ENCODE results near the gene EPHA8. TPM values are rescaled to one million over a fixed set of nuclear protein-coding genes. Genes with fewer than 3 reads are reported as not detected.

Gene EPHA8
- total and polyA plus RNA-seq, 9 of the 15 experiments (the other 6 are each of a cell fraction or from before 2014, with no cell fraction given) = not detected

- no peak for TF ChIP-seq ARID3B (CRISPR knock-in tag; IDR thresholded peaks at IDR 0.05; ENCODE audit: borderline replicate concordance)
- TF ChIP-seq ZNF766 (CRISPR knock-in tag; conservative IDR thresholded peaks at IDR 0.05) = no peak
- TF ChIP-seq, protein P1, sequence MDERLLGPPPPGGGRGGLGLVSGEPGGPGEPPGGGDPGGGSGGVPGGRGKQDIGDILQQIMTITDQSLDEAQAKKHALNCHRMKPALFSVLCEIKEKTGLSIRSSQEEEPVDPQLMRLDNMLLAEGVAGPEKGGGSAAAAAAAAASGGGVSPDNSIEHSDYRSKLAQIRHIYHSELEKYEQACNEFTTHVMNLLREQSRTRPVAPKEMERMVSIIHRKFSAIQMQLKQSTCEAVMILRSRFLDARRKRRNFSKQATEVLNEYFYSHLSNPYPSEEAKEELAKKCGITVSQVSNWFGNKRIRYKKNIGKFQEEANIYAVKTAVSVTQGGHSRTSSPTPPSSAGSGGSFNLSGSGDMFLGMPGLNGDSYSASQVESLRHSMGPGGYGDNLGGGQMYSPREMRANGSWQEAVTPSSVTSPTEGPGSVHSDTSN (CRISPR knock-in tag; IDR thresholded peaks at IDR 0.05; ENCODE audit: low read depth) = no peak
- TF ChIP-seq, protein P1 (tag; conservative IDR thresholded peaks at IDR 0.05; ENCODE audit: low read depth) = no peak
- no peak for TF ChIP-seq GATAD2B (IDR thresholded peaks at IDR 0.05; ENCODE audit: borderline replicate concordance)
- TF ChIP-seq, protein P2, sequence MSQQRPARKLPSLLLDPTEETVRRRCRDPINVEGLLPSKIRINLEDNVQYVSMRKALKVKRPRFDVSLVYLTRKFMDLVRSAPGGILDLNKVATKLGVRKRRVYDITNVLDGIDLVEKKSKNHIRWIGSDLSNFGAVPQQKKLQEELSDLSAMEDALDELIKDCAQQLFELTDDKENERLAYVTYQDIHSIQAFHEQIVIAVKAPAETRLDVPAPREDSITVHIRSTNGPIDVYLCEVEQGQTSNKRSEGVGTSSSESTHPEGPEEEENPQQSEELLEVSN (IDR thresholded peaks at IDR 0.05; ENCODE audit: borderline replicate concordance in 1 of 2, extremely low read depth in 1 of 2, insufficient read depth in 1 of 2, insufficient read length in 1 of 2, low read depth in 1 of 2, low read length in 1 of 2, poor library complexity in 1 of 2, severe bottlenecking in 1 of 2) = no peak
- no peak for TF ChIP-seq NR3C1 (CRISPR knock-in tag; IDR thresholded peaks at IDR 0.05)
- TF ChIP-seq POLR2H (tag; IDR thresholded peaks at IDR 0.05; ENCODE audit: low read depth) = no peak
- TF ChIP-seq ZC3H8 (IDR thresholded peaks at IDR 0.05) = no peak
- no peak for TF ChIP-seq HLTF (IDR thresholded peaks at IDR 0.05)
Measured at GRCh38 chr1:22525646-22526045, 37.6 kb upstream of the EPHA8 start (continued).

All from K562 (cell line).